NCI-H774 (cell line): Measurements from ENCODE around the gene ABCA8.
"Not testable (repeated sequence)": the region's sequence is repeated elsewhere in the genome, so short reads cannot be mapped to it uniquely, and the experiment has no call there.

Experiments
- DNase-seq: peaks from one replicate; lab custom pipeline; 2025; lab: John Stamatoyannopoulos, UW

The ABCA8 gene, protein sequence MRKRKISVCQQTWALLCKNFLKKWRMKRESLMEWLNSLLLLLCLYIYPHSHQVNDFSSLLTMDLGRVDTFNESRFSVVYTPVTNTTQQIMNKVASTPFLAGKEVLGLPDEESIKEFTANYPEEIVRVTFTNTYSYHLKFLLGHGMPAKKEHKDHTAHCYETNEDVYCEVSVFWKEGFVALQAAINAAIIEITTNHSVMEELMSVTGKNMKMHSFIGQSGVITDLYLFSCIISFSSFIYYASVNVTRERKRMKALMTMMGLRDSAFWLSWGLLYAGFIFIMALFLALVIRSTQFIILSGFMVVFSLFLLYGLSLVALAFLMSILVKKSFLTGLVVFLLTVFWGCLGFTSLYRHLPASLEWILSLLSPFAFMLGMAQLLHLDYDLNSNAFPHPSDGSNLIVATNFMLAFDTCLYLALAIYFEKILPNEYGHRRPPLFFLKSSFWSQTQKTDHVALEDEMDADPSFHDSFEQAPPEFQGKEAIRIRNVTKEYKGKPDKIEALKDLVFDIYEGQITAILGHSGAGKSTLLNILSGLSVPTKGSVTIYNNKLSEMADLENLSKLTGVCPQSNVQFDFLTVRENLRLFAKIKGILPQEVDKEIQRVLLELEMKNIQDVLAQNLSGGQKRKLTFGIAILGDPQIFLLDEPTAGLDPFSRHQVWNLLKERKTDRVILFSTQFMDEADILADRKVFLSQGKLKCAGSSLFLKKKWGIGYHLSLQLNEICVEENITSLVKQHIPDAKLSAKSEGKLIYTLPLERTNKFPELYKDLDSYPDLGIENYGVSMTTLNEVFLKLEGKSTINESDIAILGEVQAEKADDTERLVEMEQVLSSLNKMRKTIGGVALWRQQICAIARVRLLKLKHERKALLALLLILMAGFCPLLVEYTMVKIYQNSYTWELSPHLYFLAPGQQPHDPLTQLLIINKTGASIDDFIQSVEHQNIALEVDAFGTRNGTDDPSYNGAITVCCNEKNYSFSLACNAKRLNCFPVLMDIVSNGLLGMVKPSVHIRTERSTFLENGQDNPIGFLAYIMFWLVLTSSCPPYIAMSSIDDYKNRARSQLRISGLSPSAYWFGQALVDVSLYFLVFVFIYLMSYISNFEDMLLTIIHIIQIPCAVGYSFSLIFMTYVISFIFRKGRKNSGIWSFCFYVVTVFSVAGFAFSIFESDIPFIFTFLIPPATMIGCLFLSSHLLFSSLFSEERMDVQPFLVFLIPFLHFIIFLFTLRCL (N-terminal part only)

DNA sequence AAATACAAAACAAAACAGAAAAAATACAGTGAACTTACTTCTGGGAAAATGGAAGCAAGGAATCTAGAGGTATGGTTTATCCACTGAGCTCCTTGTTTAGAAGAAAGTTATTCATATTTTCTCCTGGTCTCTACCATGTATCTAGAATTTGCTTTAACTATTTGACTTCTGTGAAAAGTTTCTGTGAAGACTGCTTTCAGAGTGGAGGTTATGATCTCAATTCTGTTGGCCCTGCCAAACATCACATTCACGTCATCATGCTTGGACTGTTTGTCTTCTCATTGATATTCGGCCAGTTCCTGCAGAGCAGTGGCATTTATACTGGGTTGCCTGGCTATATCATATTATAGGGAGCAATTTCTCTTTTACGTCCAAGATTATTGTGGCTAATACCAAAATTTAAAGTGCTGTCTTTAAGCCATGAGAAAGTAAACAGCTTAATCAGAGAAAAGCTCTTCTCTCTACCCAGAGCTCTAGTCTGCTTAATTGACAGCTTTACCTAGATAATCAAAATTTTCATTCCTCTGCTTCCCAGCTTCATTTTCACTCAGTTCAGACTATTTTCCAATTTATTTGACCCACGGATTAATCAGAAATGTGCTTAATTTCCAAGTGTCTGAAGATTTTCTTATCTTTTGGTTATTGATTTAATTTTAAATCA lies at the start of gene ABCA8:
Gene ABCA8 (minus strand): TSS at position 212 of the 661 bp plus-strand sequence. CDS start 13,358 bp downstream, outside the sequence.
- no peak for DNase-seq

DNA sequence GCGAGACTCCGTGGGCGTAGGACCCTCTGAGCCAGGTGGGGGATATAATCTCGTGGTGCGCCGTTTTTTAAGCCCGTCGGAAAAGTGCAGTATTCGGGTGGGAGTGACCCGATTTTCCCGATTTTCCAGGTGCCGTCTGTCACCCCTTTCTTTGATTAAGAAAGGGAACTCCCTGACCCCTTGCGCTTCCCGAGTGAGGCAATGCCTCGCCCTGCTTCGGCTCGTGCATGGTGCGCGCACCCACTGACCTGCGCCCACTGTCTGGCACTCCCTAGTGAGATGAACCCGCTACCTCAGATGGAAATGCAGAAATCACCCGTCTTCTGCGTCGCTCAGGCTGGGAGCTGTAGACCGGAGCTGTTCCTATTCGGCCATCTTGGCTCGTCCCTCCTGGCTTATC lies 49.6 kb upstream of the ABCA8 start:
- not testable (repeated sequence) for DNase-seq

- DNase-seq, result not testable (repeated sequence)
These were observed 44.6 kb upstream of the ABCA8 start for GRCh38 chr17:68999743-69000142.

- DNase-seq, result no peak
These were observed 37.9 kb upstream of the ABCA8 start for GRCh38 chr17:68993112-68993511.

DNA sequence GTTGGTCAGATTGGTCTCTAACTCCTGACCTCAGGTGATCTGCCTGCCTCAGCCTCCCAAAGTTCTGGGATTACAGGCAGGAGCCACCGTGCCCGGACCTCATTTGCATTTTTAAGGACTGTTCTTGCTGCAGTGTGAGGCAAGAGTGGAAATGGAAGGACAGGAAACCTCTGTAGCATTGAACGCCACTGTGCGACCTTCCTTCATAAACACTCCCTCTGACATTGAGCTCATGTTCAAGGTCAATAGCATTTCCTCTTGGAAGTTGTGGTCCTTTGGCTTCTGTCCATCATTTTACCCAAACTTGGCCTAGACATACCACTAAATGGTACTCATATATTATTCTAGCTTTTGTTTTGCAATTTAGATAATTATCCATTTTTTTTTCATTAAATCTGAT lies 32.8 kb upstream of the ABCA8 start:
- DNase-seq, result no peak

DNA sequence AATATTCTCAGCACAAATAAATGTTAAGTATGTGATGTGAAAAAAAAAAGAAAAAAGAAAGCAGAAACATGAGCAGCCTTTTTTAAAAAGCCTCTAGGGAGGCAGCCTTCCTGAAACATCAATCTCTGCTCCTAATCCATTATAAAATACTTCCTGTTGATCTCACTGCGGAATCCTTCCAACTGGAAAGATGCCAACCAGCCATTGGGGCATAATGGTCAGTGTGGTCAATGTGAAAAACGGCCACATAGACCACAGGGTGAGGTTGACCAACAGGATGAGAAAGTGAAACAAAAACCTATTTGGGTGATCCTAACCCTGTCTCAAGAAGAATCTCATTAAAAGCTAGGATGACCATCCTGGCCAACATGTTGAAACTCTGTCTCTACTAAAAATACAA lies 26.1 kb upstream of the ABCA8 start:
- DNase-seq, result no peak

DNA sequence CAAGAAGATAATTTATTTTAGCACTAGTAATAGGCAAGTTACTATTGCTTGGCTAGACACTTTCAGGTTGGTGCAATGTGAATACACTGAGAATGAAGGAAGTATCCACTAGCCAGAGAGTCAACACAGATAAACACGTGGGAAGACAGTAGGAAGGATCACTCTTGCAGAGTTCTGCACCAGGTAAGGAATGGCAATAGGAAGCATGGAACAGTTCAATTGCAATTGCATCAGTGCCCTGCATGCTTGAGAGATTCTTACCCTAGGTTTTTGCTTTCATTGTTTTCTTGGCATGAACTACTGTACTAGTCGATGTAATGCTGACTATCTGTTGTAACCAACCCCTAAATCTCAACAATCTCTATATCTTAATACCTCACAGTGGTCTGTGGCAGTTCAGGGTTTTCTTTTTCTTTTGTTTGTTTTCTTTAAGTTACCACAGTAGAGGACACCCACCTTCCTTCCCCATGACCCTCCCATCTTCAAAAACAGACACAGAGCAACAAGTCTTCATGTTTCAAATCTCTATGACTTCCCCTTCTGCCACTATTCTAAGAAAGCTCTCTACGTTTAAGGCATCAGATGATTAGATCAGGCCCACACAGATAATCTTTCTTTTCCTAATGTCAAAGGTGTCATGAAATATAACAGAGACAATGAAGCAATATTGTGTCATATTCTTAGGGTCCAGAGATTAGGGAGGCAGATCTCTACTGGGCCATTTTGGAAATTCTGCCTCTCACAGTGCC lies 18.1 kb upstream of the ABCA8 start:
- no peak for DNase-seq

DNA sequence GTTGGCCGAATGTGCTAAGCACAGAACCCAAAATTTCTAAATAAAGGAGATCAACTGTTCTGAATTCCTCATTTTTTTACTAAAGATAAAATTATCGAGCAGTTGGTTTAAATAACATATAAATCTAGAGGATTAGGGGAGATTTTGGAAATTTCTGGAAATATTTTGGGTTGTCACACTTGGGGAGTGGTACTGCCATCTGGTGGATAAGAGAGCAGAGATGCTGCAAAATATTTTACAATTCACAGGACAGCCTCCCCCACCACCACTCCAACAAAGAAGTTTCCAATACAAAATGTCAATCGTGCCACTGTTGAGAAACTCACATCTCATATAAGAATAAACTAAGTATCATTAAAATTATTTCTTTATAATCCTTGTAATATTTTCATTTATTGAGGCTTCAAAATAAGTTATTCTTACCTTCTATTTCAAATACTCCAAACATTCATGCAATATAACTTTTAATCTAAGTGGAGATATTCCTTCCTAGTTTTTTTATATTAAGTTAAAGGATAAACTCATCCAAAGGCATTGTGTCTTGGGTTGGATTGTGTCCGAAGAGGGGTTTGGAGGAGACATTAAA lies 17.0 kb upstream of the ABCA8 start:
- no peak for DNase-seq

GRCh38 chr17:68969101-68969500 lies 13.9 kb upstream of the ABCA8 start:
- DNase-seq, result no peak

DNA sequence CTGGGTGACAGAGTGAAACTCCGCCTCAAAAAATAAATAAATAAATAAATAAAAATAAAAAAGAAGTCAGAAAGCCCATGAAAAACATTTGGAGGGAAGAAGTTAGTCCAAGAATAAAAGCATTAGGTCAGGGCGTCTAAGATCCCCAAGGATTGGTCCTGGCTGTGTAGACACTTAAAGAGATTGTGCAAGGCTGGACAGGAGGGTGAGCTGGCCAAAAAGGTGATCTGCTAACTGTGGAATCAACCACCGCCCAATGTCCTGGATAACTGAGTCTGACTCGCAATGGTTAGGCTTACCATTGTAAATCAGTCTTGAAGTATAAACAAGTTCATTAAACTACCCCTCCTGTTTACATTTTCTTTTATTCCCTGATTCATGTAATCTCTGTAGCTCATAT lies 8.8 kb upstream of the ABCA8 start:
- no peak for DNase-seq

DNA sequence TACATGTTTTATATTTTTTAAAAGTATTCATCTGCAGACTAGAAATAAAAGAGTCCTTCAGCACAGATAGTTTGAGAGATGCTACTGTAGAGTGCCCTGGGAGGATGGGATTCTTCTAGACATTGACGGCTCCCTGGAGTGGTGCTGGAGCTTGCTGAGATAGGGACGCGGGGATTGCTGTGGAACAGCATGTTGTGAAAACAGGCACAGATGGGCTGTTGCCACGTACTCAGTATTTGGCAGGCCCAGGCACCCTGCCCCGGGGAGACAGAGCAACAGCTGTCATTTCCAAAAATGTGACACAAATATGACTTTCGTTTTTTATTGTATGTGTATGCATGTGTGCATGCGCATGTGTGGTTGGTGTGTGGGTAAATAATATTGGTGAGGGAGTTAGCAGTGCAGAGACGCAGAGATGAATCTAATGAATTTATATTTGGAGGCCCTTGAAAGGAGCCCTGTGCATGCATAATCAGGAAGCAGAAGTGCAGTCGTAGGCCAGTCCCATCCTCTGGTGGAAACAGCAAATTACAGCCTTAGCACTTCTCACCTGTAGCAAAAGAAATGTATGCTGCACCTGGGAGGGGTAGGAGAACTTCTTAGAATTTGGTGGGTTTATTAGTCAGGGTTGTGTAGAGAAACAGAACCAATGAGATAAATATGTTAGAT lies 6.2 kb upstream of the ABCA8 start:
- DNase-seq, result no peak

DNA sequence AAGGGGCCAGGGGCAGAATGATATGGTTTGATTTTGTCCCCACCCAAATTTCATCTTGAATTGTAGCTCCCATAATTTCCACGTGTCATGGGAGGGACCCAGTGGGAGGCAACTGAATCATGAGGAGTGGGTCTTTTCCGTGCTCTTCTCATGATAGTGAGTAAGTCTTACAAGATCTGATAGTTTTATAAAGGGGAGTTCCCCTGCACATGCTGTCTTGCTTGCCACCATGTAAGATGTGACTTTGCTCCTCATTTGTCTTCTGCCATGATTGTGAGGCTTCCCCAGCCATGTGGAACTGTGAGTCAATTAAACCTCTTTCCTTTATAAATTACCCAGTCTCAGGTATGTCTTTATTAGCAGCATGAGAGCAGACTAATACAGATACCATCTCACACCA lies 3.9 kb upstream of the ABCA8 start:
- DNase-seq, result not testable (repeated sequence)

- no peak for DNase-seq
These were observed 2.8 kb upstream of the ABCA8 start for GRCh38 chr17:68957944-68958343.

DNA sequence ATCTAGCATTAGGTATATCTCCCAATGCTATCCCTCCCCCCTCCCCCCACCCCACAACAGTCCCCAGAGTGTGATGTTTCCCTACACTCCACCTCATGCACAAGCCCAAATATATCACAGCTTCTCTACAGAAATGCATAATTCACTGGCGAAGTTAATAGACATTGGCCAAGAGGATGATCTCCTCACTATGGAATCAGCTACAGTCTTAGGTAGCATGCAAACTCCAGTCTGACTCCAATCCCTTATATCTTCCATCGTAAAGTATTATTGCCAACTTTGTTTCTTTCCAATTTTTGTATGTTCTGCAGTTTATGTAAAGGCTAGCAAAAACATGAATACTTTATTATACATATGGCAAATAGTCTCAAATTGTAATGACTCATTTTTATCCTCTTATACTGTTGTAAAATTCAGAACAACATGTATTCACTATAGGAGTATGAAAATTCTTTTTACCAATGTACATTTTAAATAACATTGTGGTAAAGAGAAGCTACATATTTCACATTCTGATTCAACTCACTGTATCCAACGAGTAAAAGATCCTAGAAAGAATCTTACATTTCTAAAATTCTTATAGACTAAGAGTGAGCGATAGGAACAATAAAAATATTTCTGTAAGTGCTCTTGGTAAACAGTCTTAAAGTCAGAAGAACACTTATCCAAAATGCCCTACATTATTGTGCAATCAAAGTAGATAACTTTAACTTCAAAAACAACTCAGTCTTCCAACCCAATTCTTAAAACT lies 871 bp downstream of the ABCA8 start:
- DNase-seq, result no peak

DNA sequence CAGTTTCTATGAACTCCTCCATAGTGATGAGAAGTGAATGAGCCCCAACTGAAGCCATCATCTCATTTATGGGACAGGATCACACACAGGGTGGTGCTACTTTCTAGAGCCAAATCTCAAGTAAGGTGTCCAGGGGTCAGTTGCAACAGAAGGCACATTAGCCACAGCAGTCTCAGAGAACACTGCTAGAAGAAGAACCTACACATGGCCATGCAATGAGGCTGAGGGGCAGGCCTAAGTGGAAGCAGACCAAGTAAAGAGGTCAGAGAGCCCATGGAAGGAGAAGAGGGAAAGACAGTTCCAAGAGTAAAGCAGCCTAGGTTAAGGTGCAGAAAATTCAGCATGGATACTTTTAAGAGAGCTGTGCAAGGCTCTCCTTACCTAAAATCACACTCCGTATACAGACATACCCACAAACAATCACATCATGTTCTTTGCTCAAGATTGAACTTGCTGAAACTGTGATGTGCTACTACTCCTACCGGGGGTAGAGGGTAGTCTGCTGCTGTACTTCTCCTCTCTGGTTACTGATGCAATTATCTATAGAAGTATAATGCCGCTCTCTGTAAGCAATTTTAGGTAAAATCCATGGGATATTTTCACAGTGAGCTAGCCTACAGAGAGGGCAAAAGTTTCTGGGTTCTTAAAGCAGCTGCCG lies 1.7 kb downstream of the ABCA8 start:
- DNase-seq, result no peak

DNA sequence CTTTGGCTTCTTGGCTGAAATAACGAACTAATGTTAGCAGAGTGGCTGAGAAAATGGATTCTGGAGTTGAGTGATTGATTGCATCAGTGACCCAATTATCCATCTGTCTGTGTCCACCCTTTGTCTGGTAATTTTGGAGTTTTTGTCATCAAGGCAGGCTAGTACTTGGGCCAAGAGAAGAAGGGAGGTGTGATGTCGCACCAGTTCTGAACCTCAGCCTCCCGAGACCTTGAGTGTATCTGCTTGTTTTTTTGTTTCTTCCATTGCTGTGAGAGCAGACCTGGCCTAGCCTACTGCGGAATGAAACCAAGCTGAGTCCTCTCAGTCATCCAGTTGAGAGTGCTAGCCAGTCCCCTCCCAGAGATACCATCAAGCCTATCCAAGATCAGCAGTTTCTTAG lies 4.5 kb downstream of the ABCA8 start:
- DNase-seq, result no peak

GRCh38 chr17:68947868-68948267 lies 7.3 kb downstream of the ABCA8 start:
- not testable (repeated sequence) for DNase-seq

DNA sequence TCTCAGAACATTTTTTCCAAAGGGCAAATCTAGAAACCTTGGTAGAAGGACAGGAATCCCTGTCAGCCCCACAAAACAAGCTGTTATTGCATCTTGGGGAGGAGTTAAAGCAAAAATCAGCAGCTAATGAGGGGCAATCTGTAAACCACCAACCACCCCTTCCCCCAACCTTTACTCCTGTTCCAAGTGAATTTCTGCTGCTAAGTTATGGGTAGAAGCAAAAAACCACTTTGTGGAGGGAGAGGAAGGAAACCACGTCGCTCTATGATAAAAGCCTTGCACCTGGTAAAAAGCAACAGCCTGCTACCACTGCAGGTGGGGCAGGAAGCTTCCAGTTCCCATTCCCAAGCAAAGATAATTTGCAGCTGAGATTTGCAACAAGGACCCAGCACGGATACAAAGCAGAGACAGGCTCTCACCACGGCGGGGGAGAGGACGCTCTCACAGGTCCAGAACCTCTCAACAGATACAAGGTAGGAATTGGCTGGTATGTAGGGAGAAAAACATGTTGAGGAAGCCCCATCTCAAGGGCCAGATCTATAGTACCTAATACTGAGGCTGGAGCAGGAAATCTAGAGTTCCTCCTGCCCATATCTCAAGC lies 10.7 kb downstream of the ABCA8 start:
- no peak for DNase-seq
